Panc1 (cell line): Measurements from ENCODE around the gene NR5A1. TPM values are rescaled to one million over a fixed set of nuclear protein-coding genes. Genes with fewer than 3 reads are reported as not detected.
A peak's percentile ranks its signal among the peaks of the same experiment; 100 is the strongest.

Experiments
- ATAC-seq: fragments of 200-7000 bp; cut with Tn5 transposase; 2 replicates; pipeline ENCODE4 v1.9.1; 2020; ENCODE audit warnings: mild to moderate bottlenecking, moderate library complexity
- BruUV-seq: library from RNA; stranded (reverse); fragments of 400-500 nt; replicated peaks from 2 replicates; lab custom pipeline; 2021; lab: Mats Ljungman, UMichigan
- CTCF ChIA-PET: fragments of 300-600 bp; sonication (Branson Sonifier 250); formaldehyde crosslinking; loops from one replicate; lab custom pipeline; 2022; ENCODE audit warnings: antibody characterized with exemption; lab: Charles Lee
- POLR2A ChIA-PET: fragments of 300-600 bp; sonication (Branson Sonifier 250); formaldehyde crosslinking; loops from one replicate; lab custom pipeline; 2022; ENCODE audit warnings: antibody characterized with exemption; lab: Charles Lee
- DNase-seq: peaks from one replicate; pipeline ENCODE4 v3.0.0-alpha.2; 2010; ENCODE audit warnings: low read depth, low spot score
- H3K27ac ChIP-seq: 2 replicates; pipeline ENCODE4 v1.5.1; 2011; ENCODE audit warnings: mild to moderate bottlenecking, low read length, inconsistent platforms
- H3K27me3 ChIP-seq: fragments of 200-500 bp; sonication (Bioruptor generic); 2 replicates; pipeline ENCODE4 v1.6.0; 2014; ENCODE audit warnings: low read length, inconsistent platforms; ENCODE audit not compliant: control insufficient read depth, insufficient read depth
- H3K36me3 ChIP-seq: fragments of 200-500 bp; sonication (Bioruptor generic); 2 replicates; pipeline ENCODE4 v1.5.1; 2014; ENCODE audit warnings: inconsistent platforms, mild to moderate bottlenecking, low read length, moderate library complexity; ENCODE audit not compliant: control insufficient read depth, insufficient read depth
- H3K4me1 ChIP-seq: 2 replicates; pipeline ENCODE4 v1.5.1; 2011; ENCODE audit warnings: inconsistent platforms, mild to moderate bottlenecking, low read length, moderate library complexity; ENCODE audit not compliant: control insufficient read depth, insufficient read depth
- H3K4me3 ChIP-seq, 2 experiments: 2 replicates each; pipeline ENCODE4 v1.5.1; 2011 to 2012; ENCODE audit warnings: low read depth in 2 of 2, low read length in 2 of 2, mild to moderate bottlenecking in 2 of 2, inconsistent platforms in 1 of 2, moderate library complexity in 1 of 2
- H3K9me3 ChIP-seq: fragments of 200-500 bp; sonication (Bioruptor generic); 2 replicates; pipeline ENCODE4 v1.5.1; 2014; ENCODE audit warnings: low read depth, mild to moderate bottlenecking, inconsistent platforms, low read length, moderate library complexity; ENCODE audit not compliant: control insufficient read depth, insufficient read depth
- POLR2AphosphoS5 ChIP-seq: IDR thresholded peaks from 2 replicates; pipeline ENCODE4 v1.6.1; 2012; ENCODE audit warnings: mild to moderate bottlenecking, low read depth, low read length, moderate library complexity
- SIN3A ChIP-seq: IDR thresholded peaks from 2 replicates; pipeline ENCODE4 v1.6.1; 2012; ENCODE audit warnings: low read depth, mild to moderate bottlenecking, low read length, moderate library complexity, borderline replicate concordance; ENCODE audit not compliant: insufficient read depth
- TCF7L2 ChIP-seq: IDR thresholded peaks from 2 replicates; pipeline ENCODE4 v1.6.1; 2011; ENCODE audit warnings: mild to moderate bottlenecking, low read depth, low read length, inconsistent platforms
- in situ Hi-C: cut with HindIII; loops from 2 replicates; pipeline ENCODE4 v1.10.0; 2016; ENCODE audit warnings: low sequenced_read_pairs, low pct_unique_long_range_greater_than_20kb
- intact Hi-C: fragments of 100-400 bp; cut with micrococcal nuclease; formaldehyde crosslinking; loops from one replicate; pipeline ENCODE4 v1.10.0; 2022; ENCODE audit not compliant: unreplicated experiment
- total RNA-seq: library from RNA; stranded (reverse); gene quantifications from one replicate; pipeline ENCODE4 v1.2.1, GENCODE V29; 2021; ENCODE audit not compliant: unreplicated experiment
- TF ChIP-seq, protein P1 (sequence below): fragments of 450-650 bp; IDR thresholded peaks from 2 replicates; pipeline ENCODE4 v1.5.1; 2017; ENCODE audit warnings: mild to moderate bottlenecking
- TF ChIP-seq, protein P2 (sequence below), 2 experiments: IDR thresholded peaks; 2 replicates each; pipeline ENCODE4 v1.6.1; 2011 to 2012; ENCODE audit warnings: low read depth in 2 of 2, control low read depth in 1 of 2, low read length in 1 of 2, mild to moderate bottlenecking in 1 of 2, moderate library complexity in 1 of 2; ENCODE audit not compliant: insufficient read depth in 1 of 2

The NR5A1 gene
- total RNA-seq, 1 experiment from 2014 or later = 2.5 TPM

- DNase-seq = no peak
- no peak for TF ChIP-seq POLR2AphosphoS5
- TF ChIP-seq TCF7L2 = no peak
- no peak for TF ChIP-seq SIN3A
- TF ChIP-seq, protein P1, sequence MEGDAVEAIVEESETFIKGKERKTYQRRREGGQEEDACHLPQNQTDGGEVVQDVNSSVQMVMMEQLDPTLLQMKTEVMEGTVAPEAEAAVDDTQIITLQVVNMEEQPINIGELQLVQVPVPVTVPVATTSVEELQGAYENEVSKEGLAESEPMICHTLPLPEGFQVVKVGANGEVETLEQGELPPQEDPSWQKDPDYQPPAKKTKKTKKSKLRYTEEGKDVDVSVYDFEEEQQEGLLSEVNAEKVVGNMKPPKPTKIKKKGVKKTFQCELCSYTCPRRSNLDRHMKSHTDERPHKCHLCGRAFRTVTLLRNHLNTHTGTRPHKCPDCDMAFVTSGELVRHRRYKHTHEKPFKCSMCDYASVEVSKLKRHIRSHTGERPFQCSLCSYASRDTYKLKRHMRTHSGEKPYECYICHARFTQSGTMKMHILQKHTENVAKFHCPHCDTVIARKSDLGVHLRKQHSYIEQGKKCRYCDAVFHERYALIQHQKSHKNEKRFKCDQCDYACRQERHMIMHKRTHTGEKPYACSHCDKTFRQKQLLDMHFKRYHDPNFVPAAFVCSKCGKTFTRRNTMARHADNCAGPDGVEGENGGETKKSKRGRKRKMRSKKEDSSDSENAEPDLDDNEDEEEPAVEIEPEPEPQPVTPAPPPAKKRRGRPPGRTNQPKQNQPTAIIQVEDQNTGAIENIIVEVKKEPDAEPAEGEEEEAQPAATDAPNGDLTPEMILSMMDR = no peak
- TF ChIP-seq, protein P2, sequence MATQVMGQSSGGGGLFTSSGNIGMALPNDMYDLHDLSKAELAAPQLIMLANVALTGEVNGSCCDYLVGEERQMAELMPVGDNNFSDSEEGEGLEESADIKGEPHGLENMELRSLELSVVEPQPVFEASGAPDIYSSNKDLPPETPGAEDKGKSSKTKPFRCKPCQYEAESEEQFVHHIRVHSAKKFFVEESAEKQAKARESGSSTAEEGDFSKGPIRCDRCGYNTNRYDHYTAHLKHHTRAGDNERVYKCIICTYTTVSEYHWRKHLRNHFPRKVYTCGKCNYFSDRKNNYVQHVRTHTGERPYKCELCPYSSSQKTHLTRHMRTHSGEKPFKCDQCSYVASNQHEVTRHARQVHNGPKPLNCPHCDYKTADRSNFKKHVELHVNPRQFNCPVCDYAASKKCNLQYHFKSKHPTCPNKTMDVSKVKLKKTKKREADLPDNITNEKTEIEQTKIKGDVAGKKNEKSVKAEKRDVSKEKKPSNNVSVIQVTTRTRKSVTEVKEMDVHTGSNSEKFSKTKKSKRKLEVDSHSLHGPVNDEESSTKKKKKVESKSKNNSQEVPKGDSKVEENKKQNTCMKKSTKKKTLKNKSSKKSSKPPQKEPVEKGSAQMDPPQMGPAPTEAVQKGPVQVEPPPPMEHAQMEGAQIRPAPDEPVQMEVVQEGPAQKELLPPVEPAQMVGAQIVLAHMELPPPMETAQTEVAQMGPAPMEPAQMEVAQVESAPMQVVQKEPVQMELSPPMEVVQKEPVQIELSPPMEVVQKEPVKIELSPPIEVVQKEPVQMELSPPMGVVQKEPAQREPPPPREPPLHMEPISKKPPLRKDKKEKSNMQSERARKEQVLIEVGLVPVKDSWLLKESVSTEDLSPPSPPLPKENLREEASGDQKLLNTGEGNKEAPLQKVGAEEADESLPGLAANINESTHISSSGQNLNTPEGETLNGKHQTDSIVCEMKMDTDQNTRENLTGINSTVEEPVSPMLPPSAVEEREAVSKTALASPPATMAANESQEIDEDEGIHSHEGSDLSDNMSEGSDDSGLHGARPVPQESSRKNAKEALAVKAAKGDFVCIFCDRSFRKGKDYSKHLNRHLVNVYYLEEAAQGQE (IDR thresholded peaks at IDR 0.05; ENCODE audit: insufficient read depth in 1 of 2, low read depth in 2 of 2, low read length in 1 of 2) = no peak
- H3K9me3 ChIP-seq = no peaks in the 10 kb centered on the region
- POLR2A ChIA-PET = no interaction called here
- no peaks in the 10 kb centered on the region for H3K36me3 ChIP-seq
- H3K27ac ChIP-seq = no peak overlapping the region
- no peak for ATAC-seq
- no peak overlapping the region for H3K4me3 ChIP-seq
- H3K27me3 ChIP-seq = no peaks in the 10 kb centered on the region
- intact Hi-C loops (no loop called here), in situ Hi-C loops (no loop called here)
- CTCF ChIA-PET = interaction anchor here (0.8 kb wide), 1 partner anchor 56 kb away, joined by 3 read pairs; no protein-coding TSS in a partner anchor
- H3K4me1 ChIP-seq = peaks cover 8% of the 10 kb centered on the region; the same call in 1 of the 2 replicates
- no TSS peak for BruUV-seq
These were observed 26.1 kb downstream of the NR5A1 start for GRCh38 chr9:124481115-124481514.

- Histone ChIP-seq H3K27me3 (no peaks in the 10 kb centered on the region), H3K9me3 (no peaks in the 10 kb centered on the region), H3K4me3 (no peak overlapping the region), H3K36me3 (no peaks in the 10 kb centered on the region), H3K27ac (no peak overlapping the region), H3K4me1 (peaks cover 8% of the 10 kb centered on the region; the same call in 1 of the 2 replicates)
- ChIA-PET POLR2A (interaction anchor here (0.5 kb wide), 1 partner anchor 11 kb away, joined by 4 read pairs; no protein-coding TSS in a partner anchor), CTCF (interaction anchor here (0.6 to 0.8 kb wide), 2 partner anchors 56 to 319 kb away, joined by 3 read pairs; no protein-coding TSS in a partner anchor)
- intact Hi-C loops = no loop called here
- BruUV-seq = no TSS peak
- TF ChIP-seq POLR2AphosphoS5 (no peak), SIN3A (no peak), TCF7L2 (no peak)
- TF ChIP-seq, protein P1 = peak; percentile 84
- TF ChIP-seq, protein P2 (IDR thresholded peaks at IDR 0.05; ENCODE audit: insufficient read depth in 1 of 2, low read depth in 2 of 2, low read length in 1 of 2) = no peak
- ATAC-seq (peak; percentile 76), DNase-seq (no peak)
- in situ Hi-C loops = no loop called here
These were observed 26.6 kb downstream of the NR5A1 start for GRCh38 chr9:124480621-124480981.
